GM18517 (cell line): ENCODE data around the gene EIF3B.
"Not testable (repeated sequence)": the region's sequence is repeated elsewhere in the genome, so short reads cannot be mapped to it uniquely, and the experiment has no call there.

Source experiments
- ATAC-seq: cut with Tn5 transposase; IDR thresholded peaks from one replicate; pipeline ENCODE4 v1.9.1; 2021; ENCODE audit warnings: mild to moderate bottlenecking, moderate library complexity; ENCODE audit not compliant: unreplicated experiment

Gene EIF3B

DNA sequence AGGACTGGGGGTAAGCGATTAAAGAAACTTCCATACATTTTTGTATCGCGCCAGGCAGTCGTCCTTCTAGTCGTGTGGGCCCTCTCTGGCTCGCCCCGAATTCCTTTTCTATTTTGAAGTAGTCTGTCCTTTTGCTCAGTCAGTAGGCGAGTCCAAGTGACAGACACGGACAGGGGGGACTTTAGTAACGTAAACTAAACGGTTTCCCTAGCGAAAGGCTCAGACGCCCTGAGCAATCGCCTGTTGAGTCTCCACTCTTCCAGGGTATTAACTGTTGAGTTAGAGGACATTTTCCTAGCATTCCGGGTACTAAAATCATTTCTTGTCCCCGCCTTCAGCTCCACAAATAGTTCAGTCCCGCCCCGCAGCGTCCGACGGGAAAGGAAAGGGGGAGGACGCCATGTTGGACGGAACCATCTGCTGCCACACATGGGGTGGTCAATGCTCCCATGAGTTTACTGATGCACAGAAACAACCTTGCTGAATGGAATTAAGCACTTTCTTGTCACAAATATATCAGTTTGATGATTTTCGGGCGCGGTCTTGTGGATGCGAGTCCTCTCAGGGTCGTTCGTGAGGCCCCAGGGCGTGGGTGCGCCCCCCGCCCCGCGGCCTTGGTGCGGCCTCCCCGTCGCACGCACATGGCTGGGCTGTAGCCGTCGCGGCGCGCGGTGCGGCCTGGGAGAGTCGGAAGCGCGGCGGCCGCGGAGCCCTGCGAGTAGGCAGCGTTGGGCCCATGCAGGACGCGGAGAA, at the start of gene EIF3B:
Gene EIF3B, plus strand, starts transcription at position 642 of the 753 bp plus-strand sequence. Its CDS starts 95 bp downstream, at position 737.
- peak; percentile 87 for ATAC-seq

DNA sequence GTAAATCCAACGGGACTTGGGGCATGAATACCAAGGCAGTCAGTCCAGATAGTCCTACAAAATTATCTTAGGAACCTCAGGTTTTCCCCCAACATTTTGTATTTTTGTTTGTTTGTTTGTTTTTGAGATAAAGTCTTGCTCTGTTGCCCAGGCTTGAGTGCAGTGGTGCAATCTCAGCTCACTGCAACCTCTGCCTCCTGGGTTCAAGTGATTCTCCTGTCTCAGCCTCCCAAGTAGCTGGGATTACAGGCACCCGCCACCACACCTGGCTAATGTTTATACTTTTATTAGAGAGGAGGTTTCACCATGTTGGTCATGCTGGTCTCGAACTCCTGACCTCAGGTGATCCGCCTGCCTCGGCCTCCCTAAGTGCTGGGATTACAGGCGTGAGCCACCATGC, 49.4 kb upstream of the EIF3B start:
- not testable (repeated sequence) for ATAC-seq

DNA sequence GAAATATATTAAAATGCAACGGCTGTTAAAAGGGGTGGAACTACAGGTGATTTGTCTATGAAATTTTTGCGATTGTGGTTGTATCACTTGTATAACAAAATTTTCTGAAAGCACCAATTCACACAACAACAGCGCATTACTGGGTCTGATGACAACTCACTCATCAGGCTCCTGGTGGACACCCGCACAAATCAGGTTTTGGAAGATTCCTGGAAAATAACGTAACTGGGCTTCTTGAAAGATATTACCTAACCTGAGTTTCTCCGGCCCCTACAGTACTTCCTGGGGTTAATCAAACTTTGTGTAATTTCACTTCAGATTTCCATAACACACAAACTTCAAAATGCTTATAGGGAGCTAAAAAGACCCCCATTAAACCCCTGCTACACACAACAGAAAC, 47.9 kb upstream of the EIF3B start:
- no peak for ATAC-seq

DNA sequence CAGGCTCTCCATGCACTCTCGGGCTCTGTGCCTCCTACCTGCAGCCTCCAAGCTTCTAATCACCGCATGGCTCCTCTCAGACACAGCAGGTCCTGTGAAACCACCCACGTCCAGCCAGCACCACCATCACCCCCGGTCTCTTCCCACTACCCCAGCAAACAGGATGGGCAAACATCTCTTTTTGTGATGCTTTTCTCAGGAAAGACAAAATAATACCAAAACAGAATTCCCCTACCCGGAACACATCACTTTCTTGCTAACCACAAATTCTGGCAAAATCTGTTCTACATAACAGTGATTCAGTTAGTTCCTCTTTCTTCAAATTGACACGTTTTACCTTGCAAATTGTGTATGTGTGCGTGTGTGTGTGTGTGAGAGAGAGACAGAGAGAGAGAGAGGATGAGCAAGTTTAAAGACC, 46.9 kb upstream of the EIF3B start:
- ATAC-seq, result peak; percentile 46

DNA sequence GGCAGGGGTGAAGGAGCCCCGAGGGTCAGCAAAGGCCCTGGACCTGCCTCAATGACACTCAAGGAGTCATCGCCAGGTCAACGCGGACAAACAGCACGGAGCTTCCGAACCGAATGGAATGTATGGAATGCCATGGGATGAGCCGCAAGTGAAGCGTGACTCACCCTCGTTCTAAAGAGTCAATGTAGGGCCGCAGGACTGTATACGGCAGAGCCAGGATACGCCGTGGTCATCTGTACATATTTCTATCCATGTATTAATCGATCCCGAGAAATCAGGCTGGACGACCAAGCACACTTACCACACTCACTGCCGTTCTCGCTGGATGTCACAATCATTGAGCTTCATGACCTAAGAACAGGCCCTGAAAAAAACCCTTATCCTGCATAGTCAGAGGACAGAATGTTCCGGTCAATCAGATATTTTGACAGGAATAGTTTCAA, 44.7 kb upstream of the EIF3B start:
- ATAC-seq, result no peak

DNA sequence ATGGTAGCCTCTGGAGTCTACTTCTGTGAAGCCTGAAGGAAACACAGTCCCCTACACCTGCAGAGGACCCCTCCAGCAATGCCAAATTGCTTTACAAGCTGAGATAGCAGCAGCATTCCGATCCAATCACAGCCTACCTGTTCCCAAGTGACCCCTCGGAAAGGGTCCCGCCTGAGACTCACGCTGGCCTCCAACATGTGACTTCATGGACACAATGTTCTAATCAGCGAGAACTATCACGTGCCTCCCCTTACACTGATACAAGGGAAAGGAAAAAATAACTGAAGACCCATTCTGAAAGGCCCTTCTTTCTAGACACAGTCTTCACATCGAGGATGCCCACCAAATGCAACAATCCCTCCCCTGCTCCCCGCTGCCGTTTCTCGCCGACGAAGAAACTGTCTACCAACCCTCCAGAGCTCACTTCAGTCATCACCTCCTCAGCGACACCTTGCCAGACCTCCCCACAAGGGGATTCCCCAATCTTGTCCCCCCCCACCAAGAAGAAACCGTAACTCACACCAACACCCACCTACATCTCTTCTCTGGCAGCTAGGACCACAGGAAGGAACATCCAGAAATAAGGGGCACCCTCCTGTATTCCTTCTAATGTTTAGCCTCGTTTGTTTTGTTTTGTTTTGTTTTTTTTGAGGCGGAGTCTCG, 42.2 kb upstream of the EIF3B start:
- ATAC-seq, result no peak

DNA sequence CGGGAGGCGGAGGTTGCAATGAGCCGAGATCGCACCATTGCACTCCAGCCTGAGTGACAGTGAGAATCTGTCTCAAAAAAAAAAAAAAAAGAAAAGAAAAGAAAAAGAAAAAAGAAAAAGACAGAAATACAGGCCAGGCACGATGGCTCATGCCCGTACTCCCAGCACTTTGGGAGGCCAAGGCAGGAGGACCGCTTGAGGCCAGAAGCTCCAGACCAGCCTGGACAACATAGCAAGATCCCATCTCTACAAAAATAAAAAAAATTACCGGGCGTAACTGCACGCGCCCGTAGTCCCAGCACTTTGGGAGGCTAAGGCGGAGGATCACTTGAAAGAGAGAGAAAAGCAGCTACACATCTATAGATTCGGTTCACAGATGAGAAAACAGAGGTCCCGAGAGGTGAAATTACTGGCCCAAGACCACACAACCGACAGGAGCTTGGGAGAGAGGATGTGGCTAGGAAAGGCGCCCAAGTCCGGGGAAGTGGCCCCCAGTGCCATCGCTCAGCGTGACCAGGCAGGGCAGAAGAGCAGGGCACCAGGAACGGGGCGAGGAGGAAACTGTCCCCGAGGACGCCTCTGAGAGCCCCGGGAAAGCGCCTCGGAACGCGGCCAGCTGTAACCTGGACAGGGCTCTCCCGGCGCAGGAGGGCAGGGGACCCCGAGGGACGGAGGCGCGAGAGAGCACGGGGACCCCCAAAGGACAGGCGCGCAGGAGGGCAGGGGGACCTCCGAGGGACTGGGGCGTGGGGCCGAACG, 41.0 kb upstream of the EIF3B start:
- ATAC-seq, result peak; percentile 4

DNA sequence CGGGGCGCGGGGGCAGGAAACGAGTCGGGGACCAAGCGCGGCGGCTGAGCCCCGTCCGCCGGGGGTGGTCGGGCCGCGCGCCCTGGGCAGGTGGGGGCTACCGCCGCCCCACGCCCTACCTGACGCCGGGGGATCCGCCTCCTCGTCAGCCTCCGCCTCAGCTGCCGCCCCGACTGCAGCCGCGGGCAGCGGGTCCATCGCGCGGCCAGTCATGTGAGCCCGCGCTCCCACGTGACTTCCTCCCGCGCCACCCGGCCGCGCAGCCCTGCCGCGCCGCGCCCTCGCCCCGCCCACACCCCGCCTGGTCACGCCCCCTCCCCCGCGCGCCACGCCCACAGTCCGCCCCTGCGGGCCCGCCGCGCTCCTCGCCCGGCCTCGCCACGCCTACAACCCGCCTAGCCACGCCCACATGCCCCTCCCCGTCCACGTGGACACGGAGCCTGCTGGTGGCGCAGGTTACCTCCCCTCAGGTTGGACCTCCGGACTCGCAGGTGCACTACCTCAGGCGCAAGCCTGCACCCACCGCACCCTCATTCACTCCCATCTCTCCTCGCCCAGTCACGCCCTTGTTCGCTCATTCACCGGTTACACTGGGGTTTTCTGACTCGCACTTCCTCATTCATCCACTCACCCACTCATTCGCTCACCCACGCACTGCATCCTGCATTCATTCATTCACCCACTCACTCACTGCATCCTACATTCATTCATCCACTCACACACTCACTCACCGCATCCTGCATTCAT, 40.2 kb upstream of the EIF3B start, which contains the start of gene SNX8:
Gene SNX8, minus strand, starts transcription at position 233 of the 747 bp plus-strand sequence. Its CDS starts 20 bp downstream, at position 213.
- peak; percentile 54 for ATAC-seq

DNA sequence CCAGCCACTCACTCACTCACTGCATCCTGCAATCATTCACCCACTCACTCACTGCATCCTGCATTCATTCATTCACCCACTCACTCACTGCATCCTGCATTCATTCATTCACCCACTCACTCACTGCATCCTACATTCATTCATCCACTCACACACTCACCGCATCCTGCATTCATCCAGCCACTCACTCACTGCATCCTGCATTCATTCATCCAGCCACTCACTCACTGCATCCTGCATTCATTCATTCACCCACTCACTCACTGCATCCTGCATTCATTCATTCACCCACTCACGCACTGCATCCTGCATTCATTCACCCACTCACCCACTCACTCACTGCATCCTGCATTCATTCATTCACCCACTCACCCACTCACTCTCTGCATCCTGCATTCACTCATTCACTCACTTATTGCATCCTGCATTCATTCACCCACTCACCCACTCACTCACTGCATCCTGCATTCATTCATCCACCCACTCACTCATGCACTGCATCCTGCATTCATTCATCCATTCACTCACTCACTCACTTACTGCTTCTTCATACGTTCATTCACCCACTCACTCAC, 39.6 kb upstream of the EIF3B start:
- not testable (repeated sequence) for ATAC-seq

DNA sequence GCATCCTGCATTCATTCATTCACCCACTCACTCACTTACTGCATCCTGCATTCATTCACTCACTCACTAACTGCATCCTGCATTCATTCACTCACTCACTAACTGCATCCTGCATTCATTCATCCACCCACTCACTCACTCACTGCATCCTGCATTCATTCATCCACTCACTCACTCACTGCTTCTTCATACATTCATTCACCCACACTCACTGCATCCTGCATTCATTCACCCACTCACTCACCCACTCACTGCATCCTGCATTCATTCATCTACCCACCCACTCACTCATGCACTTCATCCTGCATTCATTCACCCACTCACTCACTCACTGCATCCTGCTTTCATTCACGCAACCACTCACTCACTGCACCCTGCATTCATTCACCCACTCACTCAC, 38.8 kb upstream of the EIF3B start:
- ATAC-seq, result no peak

DNA sequence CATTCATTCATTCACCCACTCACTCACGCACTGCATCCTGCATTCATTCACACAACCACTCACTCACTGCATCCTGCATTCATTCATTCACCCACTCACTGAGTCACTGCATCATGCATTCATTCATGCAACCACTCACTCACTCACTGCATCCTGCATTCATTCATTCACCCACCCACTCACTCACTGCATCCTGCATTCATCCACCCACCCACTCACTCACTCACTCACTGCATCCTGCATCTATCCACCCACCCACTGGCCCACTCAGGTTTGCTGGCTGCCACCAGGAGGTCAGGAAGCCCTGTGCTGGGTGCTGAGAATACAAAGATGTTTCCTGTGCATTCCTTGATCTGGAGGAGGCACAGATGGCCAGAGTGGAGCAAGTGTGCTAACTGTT, 38.0 kb upstream of the EIF3B start:
- ATAC-seq, result no peak

DNA sequence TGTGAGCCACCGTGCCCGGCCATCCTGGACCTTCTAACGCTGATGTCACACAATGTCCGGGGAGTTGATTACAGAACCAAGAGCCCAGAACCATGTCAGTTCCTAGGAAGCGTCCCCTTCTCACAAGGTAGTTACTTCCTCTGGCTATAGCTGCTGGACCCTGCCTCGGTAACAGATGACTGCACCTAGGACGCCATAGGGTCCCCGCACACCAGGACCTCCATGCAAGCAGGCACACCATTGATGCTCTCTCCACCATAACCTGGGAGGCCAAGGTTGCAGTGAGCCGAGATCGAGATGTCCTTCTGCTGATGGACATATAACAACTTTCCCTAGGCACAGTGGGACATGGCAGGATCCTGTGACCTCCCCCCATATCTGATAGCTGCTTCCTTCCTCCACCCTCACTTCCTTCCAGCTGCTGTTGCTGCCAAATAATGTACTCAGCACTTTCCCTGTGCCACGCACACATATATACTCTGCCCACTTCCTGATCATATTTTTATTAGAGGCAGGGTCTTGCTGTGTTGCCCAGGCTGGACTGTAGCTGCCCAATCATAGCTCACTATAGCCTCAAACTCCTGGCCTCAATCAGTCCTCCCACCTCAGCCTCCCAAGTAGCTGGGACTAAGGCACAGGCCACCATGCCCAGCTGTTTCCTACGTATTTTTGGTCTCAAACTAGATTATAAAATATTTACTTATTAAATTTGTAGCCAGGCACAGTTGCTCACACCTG, 36.9 kb upstream of the EIF3B start:
- no peak for ATAC-seq

DNA sequence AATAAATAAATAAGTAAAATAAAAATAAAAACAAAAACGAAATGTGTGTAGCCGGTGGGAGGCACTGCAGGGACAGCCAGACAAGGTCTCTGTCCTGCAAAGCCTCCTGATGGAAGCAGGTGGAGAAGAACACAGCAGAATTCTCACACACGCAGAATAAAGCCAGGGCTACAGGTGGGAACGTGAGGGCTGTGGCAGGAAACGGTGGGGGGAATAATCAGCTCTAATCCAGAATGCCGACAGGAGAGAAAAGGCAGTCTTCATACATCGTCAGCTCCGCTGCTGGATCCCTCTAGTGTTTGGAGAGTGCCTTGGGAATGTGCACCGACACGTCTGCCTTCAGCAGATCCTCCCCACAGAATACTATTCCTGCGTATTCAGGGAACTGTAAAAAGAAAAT, 33.6 kb upstream of the EIF3B start:
- ATAC-seq, result no peak

DNA sequence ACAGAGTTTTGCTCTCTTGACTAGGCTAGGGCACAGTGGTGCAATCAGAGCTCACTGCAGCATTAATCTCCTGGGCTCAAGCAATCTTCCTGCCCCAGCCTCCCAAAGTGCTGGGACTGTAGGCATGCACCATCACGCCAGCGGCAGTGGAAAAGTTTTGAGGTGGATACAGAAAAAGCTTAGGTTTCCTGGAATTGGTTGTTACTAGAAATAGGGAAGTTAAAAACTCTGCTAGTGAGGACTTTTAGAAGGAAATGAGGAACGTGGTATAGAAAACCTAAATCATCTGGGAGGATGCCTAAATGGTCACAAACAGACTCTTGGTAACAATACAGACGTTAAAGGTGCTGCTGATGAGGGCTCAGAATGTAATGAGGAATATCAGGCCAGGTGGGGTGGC, 29.5 kb upstream of the EIF3B start:
- ATAC-seq, result no peak

DNA sequence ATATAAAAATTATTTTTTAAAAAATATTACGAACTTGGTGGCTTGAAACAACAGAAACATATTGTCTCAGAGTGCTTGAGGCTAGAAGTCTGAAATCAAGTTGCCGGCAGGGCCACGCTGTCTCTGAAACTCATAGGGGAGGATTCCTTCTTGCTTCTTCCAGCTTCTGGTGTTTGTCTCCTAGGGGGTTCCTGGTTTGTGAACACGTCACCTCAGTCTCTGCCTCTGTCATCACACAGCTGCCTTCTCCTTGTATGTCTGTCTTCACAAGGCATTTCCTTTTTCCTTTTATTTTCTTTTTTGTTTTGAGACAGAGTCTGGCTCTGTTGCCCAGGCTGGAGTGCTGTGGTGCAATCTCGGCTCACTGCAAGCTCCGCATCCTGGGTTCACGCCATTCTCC, 27.7 kb upstream of the EIF3B start:
- ATAC-seq, result no peak

DNA sequence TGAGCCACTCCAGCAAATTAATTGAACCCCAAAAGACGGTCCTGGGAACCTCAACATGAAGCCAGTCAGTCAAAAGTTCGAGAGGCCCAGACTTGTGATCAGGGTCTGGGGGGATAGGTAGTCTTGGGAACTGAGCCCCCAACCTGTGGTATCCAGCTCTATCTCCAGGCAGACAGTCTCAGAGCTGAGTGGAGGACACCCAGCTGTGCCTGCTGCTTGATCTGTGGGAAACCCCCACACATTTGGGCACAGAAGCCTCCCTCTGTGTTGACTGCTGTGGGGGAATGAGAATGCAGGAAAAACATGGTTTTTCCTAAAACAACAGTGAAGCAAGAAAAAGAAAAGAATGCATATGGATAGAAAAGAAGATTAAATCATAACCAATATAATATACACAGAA, 24.1 kb upstream of the EIF3B start:
- ATAC-seq, result no peak

DNA sequence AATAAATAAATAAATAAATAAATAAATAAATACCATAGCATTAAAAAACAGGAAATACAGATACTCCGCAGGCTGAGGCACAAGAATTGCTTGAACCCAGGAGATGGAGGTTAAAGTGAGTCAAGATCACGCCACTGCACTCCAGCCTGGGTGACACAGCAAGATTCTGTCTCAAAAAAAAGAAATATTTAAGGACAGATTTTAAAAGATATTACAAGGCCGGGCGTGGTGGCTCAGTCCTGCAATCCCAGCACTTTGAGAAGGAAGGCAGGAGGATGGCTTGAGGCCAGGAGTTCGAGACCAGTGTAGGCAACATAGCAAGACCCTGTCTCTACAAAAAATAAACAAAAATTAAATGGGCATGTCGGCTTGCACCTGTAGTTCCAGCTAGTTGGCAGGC, 22.9 kb upstream of the EIF3B start:
- no peak for ATAC-seq

DNA sequence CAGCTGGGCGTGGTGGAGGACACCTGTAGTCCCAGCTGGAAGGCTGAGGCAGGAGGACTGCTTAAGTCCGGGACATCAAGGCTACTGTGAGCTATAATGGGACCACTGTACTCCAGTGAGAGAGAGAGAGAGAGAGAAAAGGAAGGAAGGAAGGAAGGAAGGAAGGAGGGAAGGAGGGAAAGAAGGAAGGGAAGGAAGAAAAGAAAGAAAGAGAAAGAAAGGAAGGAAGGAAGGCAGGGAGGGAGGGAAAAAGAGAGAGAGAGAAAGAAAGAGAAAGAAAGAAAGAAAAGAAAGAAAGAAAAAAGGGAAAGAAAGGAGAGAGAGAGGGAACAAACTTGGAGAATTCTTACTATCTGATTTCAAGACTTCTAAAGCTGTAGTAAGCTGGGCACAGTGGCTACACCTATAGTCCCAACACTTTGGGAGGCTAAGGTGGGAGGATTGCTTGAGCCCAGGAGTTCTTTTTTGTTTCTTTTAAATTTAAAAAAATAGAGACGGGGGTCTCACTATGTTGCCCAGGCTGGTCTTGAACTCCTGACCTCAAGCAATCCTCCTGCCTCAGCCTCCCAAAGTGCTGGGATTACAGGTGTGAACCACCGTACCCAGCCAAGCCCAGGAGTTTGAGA, 21.9 kb upstream of the EIF3B start:
- not testable (repeated sequence) for ATAC-seq

DNA sequence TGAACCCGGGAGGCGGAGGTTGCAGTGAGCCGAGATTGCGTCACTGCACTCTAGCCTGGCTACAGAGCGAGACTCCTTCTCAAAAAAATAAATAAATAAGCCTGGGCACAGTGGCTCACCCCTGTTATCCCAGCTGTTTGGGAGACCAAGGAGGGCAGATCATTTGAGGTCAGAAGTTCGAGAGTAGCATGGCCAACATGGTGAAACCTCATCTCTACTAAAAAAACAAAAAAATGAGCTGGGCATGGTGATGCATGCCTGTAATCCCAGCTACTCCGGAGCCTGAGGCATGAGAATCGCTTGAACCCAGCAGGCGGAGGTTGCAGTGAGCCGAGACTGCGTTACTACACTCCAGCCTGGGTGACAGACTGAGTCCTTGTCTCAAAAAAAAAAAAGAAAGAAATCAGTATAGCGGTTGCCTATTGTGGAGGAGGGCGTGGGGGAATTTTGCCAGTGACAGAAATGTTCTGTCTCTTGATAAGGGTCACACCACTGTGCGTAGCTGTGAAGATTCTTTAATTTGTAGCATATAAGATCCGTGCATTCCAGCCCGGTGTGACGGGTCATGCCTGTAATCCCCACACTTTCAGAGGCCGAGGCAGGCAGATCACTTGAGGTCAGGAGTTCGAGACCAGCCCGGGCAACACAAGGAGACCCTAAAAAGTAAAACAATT, 17.9 kb upstream of the EIF3B start:
- ATAC-seq, result no peak
